Measurements from ENCODE around the gene DNAH14.

The DNAH14 gene

DNA sequence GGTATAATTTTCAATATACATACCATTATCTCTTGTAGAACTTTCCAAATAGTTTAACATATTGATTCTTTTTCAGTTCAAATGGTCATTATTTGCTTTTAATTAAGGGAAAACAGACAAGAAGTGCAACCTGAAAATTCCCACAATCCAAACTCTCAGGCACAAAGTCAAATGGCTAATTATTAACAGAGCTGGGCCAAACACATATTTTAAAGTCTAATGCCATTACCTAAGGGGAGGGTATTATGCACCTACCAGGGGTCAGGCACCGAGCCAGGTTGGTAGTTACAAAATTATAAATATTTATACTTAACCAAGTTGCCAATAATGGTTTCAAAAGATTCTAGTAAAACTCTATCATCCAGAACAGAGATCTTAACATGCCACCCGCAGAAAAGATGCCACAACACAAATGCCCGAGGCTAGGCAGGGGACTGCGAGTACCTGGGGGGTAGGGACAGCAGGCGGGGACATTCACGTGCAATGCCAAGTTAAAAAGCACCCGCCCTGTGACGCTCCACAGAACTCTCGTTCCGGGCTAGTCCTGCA lies 483.4 kb downstream of the DNAH14 start:
- H3K4me3 ChIP-seq (ENCODE audit: low read depth, low read length) = no peak overlapping the region
- ChIA-PET CTCF (no interaction called here), POLR2A (no interaction called here)
- peaks cover under 1% of the 10 kb centered on the region; the same call in 1 of the 2 replicates for H3K4me1 ChIP-seq (ENCODE audit: control insufficient read depth, insufficient read depth, low read length)
- no peaks in the 10 kb centered on the region for H3K9me3 ChIP-seq (ENCODE audit: control insufficient read depth, insufficient read depth, low read depth, low read length)
- peaks cover 78 to 93% of the 10 kb centered on the region in 2 experiments for H3K36me3 ChIP-seq (ENCODE audit: control insufficient read depth in 2 of 2, insufficient read depth in 1 of 2, low read length in 2 of 2)
- no peak for TF ChIP-seq ZBTB21 (tag by site-specific recombination; IDR thresholded peaks at IDR 0.05)
- TF ChIP-seq, protein P1, sequence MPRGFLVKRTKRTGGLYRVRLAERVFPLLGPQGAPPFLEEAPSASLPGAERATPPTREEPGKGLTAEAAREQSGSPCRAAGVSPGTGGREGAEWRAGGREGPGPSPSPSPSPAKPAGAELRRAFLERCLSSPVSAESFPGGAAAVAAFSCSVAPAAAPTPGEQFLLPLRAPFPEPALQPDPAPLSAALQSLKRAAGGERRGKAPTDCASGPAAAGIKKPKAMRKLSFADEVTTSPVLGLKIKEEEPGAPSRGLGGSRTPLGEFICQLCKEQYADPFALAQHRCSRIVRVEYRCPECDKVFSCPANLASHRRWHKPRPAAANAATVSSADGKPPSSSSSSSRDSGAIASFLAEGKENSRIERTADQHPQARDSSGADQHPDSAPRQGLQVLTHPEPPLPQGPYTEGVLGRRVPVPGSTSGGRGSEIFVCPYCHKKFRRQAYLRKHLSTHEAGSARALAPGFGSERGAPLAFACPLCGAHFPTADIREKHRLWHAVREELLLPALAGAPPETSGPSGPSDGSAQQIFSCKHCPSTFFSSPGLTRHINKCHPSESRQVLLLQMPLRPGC (tag by site-specific recombination; IDR thresholded peaks at IDR 0.05) = no peak
- no peak for TF ChIP-seq ZNF324 (tag by site-specific recombination; IDR thresholded peaks at IDR 0.05)
- TF ChIP-seq ZBTB17 (tag by site-specific recombination; IDR thresholded peaks at IDR 0.05) = no peak
- no peak for TF ChIP-seq ZSCAN16 (tag by site-specific recombination; IDR thresholded peaks at IDR 0.05)
- no peak for TF ChIP-seq EGR2 (tag by site-specific recombination; IDR thresholded peaks at IDR 0.05; ENCODE audit: low read depth)
- H3K27ac ChIP-seq (ENCODE audit: extremely low read depth, low read depth, low read length) = no peak overlapping the region

DNA sequence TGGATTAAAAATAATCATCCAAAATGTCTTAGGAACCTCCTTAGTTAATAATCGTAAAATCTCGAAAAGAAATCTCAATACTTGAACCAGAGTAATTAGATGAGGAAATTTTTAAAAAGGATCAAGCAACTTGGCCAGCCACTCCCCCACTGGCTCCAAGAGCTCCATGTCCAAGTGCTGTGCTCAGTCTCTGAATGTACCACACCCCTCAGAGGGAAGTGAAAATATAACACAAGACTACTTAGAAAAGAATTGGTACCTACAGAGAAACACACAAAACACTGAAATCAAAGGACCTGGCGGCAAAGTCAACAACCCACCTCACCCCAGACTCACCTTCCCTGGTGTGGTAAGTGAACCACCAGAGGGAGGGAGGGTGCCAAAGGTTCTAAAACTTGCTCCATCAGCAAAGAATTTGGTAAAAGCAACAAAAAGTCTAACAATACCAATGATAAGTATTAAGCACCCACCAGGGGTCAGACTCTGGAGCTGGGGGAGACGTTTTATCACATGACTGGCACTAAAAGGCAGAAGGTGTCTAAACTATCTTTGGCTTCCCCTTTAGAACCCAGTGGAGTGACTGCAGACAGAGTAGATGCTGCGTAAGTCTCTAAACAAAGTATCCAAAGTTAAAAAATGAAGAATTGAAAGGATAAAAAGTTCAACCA lies 484.4 kb downstream of the DNAH14 start:
- ChIA-PET POLR2A (interaction anchor here (0.5 kb wide), 1 partner anchor 17 kb away, joined by 5 read pairs; no protein-coding TSS in a partner anchor), CTCF (interaction anchor here (0.6 to 1.2 kb wide), 2 partner anchors 95 to 561 kb away, joined by 4 to 5 read pairs; no protein-coding TSS in a partner anchor)
- Histone ChIP-seq H3K9me3 (ENCODE audit: control insufficient read depth, insufficient read depth, low read depth, low read length) (no peaks in the 10 kb centered on the region), H3K4me3 (ENCODE audit: low read depth, low read length) (no peak overlapping the region), H3K36me3 (ENCODE audit: control insufficient read depth in 2 of 2, insufficient read depth in 1 of 2, low read length in 2 of 2) (peaks cover 81 to 92% of the 10 kb centered on the region in 2 experiments), H3K27ac (ENCODE audit: extremely low read depth, low read depth, low read length) (no peak overlapping the region), H3K4me1 (ENCODE audit: control insufficient read depth, insufficient read depth, low read length) (peaks cover 6% of the 10 kb centered on the region; the same call in 1 of the 2 replicates)
- TF ChIP-seq OVOL3 (tag by site-specific recombination; IDR thresholded peaks at IDR 0.05) = no peak
- no peak for TF ChIP-seq ZNF558 (tag by site-specific recombination; IDR thresholded peaks at IDR 0.05)
- TF ChIP-seq IKZF3 (tag by site-specific recombination; IDR thresholded peaks at IDR 0.05) = no peak
- TF ChIP-seq, protein P2, sequence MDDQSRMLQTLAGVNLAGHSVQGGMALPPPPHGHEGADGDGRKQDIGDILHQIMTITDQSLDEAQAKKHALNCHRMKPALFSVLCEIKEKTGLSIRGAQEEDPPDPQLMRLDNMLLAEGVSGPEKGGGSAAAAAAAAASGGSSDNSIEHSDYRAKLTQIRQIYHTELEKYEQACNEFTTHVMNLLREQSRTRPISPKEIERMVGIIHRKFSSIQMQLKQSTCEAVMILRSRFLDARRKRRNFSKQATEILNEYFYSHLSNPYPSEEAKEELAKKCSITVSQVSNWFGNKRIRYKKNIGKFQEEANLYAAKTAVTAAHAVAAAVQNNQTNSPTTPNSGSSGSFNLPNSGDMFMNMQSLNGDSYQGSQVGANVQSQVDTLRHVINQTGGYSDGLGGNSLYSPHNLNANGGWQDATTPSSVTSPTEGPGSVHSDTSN (CRISPR knock-in tag; IDR thresholded peaks at IDR 0.05) = no peak
- TF ChIP-seq ZNF658 (tag by site-specific recombination; IDR thresholded peaks at IDR 0.05) = no peak
- TF ChIP-seq ZSCAN16 (tag by site-specific recombination; IDR thresholded peaks at IDR 0.05) = no peak
- TF ChIP-seq ZNF785 (tag by site-specific recombination; IDR thresholded peaks at IDR 0.05) = no peak
- TF ChIP-seq ZBTB8A (tag by site-specific recombination; IDR thresholded peaks at IDR 0.05) = no peak
- no peak for TF ChIP-seq ZNF701 (tag by site-specific recombination; IDR thresholded peaks at IDR 0.05)
- no peak for TF ChIP-seq ZNF514 (tag by site-specific recombination; IDR thresholded peaks at IDR 0.05)
- TF ChIP-seq, protein P3, sequence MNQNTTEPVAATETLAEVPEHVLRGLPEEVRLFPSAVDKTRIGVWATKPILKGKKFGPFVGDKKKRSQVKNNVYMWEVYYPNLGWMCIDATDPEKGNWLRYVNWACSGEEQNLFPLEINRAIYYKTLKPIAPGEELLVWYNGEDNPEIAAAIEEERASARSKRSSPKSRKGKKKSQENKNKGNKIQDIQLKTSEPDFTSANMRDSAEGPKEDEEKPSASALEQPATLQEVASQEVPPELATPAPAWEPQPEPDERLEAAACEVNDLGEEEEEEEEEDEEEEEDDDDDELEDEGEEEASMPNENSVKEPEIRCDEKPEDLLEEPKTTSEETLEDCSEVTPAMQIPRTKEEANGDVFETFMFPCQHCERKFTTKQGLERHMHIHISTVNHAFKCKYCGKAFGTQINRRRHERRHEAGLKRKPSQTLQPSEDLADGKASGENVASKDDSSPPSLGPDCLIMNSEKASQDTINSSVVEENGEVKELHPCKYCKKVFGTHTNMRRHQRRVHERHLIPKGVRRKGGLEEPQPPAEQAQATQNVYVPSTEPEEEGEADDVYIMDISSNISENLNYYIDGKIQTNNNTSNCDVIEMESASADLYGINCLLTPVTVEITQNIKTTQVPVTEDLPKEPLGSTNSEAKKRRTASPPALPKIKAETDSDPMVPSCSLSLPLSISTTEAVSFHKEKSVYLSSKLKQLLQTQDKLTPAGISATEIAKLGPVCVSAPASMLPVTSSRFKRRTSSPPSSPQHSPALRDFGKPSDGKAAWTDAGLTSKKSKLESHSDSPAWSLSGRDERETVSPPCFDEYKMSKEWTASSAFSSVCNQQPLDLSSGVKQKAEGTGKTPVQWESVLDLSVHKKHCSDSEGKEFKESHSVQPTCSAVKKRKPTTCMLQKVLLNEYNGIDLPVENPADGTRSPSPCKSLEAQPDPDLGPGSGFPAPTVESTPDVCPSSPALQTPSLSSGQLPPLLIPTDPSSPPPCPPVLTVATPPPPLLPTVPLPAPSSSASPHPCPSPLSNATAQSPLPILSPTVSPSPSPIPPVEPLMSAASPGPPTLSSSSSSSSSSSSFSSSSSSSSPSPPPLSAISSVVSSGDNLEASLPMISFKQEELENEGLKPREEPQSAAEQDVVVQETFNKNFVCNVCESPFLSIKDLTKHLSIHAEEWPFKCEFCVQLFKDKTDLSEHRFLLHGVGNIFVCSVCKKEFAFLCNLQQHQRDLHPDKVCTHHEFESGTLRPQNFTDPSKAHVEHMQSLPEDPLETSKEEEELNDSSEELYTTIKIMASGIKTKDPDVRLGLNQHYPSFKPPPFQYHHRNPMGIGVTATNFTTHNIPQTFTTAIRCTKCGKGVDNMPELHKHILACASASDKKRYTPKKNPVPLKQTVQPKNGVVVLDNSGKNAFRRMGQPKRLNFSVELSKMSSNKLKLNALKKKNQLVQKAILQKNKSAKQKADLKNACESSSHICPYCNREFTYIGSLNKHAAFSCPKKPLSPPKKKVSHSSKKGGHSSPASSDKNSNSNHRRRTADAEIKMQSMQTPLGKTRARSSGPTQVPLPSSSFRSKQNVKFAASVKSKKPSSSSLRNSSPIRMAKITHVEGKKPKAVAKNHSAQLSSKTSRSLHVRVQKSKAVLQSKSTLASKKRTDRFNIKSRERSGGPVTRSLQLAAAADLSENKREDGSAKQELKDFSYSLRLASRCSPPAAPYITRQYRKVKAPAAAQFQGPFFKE (tag by site-specific recombination; IDR thresholded peaks at IDR 0.05; ENCODE audit: borderline replicate concordance) = no peak
- TF ChIP-seq, protein P4, sequence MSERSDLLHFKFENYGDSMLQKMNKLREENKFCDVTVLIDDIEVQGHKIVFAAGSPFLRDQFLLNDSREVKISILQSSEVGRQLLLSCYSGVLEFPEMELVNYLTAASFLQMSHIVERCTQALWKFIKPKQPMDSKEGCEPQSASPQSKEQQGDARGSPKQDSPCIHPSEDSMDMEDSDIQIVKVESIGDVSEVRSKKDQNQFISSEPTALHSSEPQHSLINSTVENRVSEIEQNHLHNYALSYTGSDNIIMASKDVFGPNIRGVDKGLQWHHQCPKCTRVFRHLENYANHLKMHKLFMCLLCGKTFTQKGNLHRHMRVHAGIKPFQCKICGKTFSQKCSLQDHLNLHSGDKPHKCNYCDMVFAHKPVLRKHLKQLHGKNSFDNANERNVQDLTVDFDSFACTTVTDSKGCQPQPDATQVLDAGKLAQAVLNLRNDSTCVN (tag by site-specific recombination; optimal IDR thresholded peaks at IDR 0.05) = no peak
- TF ChIP-seq ZNF157 (tag by site-specific recombination; IDR thresholded peaks at IDR 0.05) = no peak
- no peak for TF ChIP-seq ZNF2 (tag by site-specific recombination; IDR thresholded peaks at IDR 0.05)
- TF ChIP-seq, protein P5, sequence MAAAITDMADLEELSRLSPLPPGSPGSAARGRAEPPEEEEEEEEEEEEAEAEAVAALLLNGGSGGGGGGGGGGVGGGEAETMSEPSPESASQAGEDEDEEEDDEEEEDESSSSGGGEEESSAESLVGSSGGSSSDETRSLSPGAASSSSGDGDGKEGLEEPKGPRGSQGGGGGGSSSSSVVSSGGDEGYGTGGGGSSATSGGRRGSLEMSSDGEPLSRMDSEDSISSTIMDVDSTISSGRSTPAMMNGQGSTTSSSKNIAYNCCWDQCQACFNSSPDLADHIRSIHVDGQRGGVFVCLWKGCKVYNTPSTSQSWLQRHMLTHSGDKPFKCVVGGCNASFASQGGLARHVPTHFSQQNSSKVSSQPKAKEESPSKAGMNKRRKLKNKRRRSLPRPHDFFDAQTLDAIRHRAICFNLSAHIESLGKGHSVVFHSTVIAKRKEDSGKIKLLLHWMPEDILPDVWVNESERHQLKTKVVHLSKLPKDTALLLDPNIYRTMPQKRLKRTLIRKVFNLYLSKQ (tag by site-specific recombination; IDR thresholded peaks at IDR 0.05; ENCODE audit: borderline replicate concordance) = no peak
